Measurements from ENCODE around the gene CCDC57.

Gene CCDC57

DNA sequence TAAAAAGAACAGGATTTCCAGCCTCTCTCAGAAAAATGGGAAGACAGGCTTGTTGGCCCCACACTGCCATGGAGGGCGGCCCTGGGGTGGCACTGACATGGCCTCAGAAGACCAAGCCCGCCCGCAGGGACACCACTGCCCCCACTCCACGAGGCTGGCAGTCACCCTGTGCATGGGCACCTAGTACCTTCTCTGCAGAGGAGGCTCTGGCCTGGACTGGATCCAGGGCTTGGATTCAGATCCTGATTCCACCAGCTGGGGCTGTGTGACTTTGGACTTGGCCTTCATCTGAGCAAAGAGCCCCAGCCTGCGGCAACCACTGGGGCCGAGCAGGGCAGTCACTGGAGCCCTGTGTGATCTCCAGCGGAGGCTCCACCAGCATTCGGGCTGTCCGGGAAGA lies 97.8 kb downstream of the CCDC57 start:
- TF ChIP-seq, protein P1, sequence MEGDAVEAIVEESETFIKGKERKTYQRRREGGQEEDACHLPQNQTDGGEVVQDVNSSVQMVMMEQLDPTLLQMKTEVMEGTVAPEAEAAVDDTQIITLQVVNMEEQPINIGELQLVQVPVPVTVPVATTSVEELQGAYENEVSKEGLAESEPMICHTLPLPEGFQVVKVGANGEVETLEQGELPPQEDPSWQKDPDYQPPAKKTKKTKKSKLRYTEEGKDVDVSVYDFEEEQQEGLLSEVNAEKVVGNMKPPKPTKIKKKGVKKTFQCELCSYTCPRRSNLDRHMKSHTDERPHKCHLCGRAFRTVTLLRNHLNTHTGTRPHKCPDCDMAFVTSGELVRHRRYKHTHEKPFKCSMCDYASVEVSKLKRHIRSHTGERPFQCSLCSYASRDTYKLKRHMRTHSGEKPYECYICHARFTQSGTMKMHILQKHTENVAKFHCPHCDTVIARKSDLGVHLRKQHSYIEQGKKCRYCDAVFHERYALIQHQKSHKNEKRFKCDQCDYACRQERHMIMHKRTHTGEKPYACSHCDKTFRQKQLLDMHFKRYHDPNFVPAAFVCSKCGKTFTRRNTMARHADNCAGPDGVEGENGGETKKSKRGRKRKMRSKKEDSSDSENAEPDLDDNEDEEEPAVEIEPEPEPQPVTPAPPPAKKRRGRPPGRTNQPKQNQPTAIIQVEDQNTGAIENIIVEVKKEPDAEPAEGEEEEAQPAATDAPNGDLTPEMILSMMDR (IDR thresholded peaks at IDR 0.05; ENCODE audit: low read depth, low read length, poor library complexity, severe bottlenecking): no peak
- no peak for TF ChIP-seq EZH2phosphoT487 (IDR thresholded peaks at IDR 0.05; ENCODE audit: borderline replicate concordance, low read length)
- H3K36me3 ChIP-seq (ENCODE audit: control insufficient read depth, low read length): no peaks in the 10 kb centered on the region
- H3K27ac ChIP-seq (ENCODE audit: low read depth, low read length): no peak overlapping the region
- no peaks in the 10 kb centered on the region for H3K9me2 ChIP-seq (replicated peaks; ENCODE audit: control insufficient read depth, low read length)
- H4K20me1 ChIP-seq (ENCODE audit: control insufficient read depth, insufficient read depth, low read depth, low read length): no peaks in the 10 kb centered on the region
- H3K4me3 ChIP-seq (ENCODE audit: low read length): no peak overlapping the region
- no peaks in the 10 kb centered on the region for H3K4me1 ChIP-seq (ENCODE audit: control insufficient read depth, low read length)
- no peaks in the 10 kb centered on the region for H3K79me2 ChIP-seq (ENCODE audit: control insufficient read depth, low read length)
- H3K4me2 ChIP-seq (ENCODE audit: low read length): no peak overlapping the region
- no peaks in the 10 kb centered on the region for H3K27me3 ChIP-seq (ENCODE audit: control insufficient read depth, low read length)
- no peaks in the 10 kb centered on the region for H3F3A ChIP-seq (ENCODE audit: control insufficient read depth, insufficient read depth)
- H3K9me3 ChIP-seq (ENCODE audit: control insufficient read depth, insufficient read depth, low read length): no peaks in the 10 kb centered on the region

GRCh38 chr17:82114447-82114846 lies 98.2 kb downstream of the CCDC57 start:
- H3K27me3 ChIP-seq (ENCODE audit: control insufficient read depth, low read length): no peaks in the 10 kb centered on the region
- no peak overlapping the region for H3K27ac ChIP-seq (ENCODE audit: low read depth, low read length)
- H3K4me2 ChIP-seq (ENCODE audit: low read length): no peak overlapping the region
- no peaks in the 10 kb centered on the region for H4K20me1 ChIP-seq (ENCODE audit: control insufficient read depth, insufficient read depth, low read depth, low read length)
- H3K4me1 ChIP-seq (ENCODE audit: control insufficient read depth, low read length): no peaks in the 10 kb centered on the region
- H3K9me3 ChIP-seq (ENCODE audit: control insufficient read depth, insufficient read depth, low read length): no peaks in the 10 kb centered on the region
- H3F3A ChIP-seq (ENCODE audit: control insufficient read depth, insufficient read depth): no peaks in the 10 kb centered on the region
- no peaks in the 10 kb centered on the region for H3K79me2 ChIP-seq (ENCODE audit: control insufficient read depth, low read length)
- no peaks in the 10 kb centered on the region for H3K9me2 ChIP-seq (replicated peaks; ENCODE audit: control insufficient read depth, low read length)
- H3K4me3 ChIP-seq (ENCODE audit: low read length): no peak overlapping the region
- H3K36me3 ChIP-seq (ENCODE audit: control insufficient read depth, low read length): no peaks in the 10 kb centered on the region
- TF ChIP-seq, protein P1 (IDR thresholded peaks at IDR 0.05; ENCODE audit: low read depth, low read length, poor library complexity, severe bottlenecking): no peak
- no peak for TF ChIP-seq EZH2phosphoT487 (IDR thresholded peaks at IDR 0.05; ENCODE audit: borderline replicate concordance, low read length)

DNA sequence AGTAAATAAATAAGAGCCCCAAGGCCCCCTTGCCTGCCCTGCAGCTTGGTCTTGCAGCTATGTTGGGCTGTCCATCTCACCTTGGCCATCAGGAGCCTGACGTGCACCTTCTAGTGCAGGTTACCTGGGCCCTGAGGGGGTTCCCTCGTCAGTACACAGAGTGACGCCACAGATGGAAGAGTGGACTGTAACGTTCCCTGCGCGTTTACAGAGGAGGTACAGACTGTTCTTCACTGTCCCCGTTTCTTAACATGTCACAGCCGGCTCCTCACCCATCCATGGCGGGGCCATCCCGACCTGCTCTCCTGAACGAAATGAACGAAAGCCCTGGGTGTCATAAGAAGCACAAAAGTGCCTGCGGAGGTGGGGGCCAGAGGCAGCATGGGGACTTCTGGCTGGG lies 98.7 kb downstream of the CCDC57 start:
- TF ChIP-seq, protein P1 (IDR thresholded peaks at IDR 0.05; ENCODE audit: low read depth, low read length, poor library complexity, severe bottlenecking): no peak
- no peak for TF ChIP-seq EZH2phosphoT487 (IDR thresholded peaks at IDR 0.05; ENCODE audit: borderline replicate concordance, low read length)
- Histone ChIP-seq H3K36me3 (ENCODE audit: control insufficient read depth, low read length) (no peaks in the 10 kb centered on the region), H3K4me2 (ENCODE audit: low read length) (no peak overlapping the region), H3K4me3 (ENCODE audit: low read length) (no peak overlapping the region), H3K9me2 (replicated peaks; ENCODE audit: control insufficient read depth, low read length) (no peaks in the 10 kb centered on the region), H3K4me1 (ENCODE audit: control insufficient read depth, low read length) (no peaks in the 10 kb centered on the region), H3K79me2 (ENCODE audit: control insufficient read depth, low read length) (no peaks in the 10 kb centered on the region), H3K9me3 (ENCODE audit: control insufficient read depth, insufficient read depth, low read length) (no peaks in the 10 kb centered on the region), H4K20me1 (ENCODE audit: control insufficient read depth, insufficient read depth, low read depth, low read length) (no peaks in the 10 kb centered on the region), H3F3A (ENCODE audit: control insufficient read depth, insufficient read depth) (no peaks in the 10 kb centered on the region), H3K27me3 (ENCODE audit: control insufficient read depth, low read length) (no peaks in the 10 kb centered on the region), H3K27ac (ENCODE audit: low read depth, low read length) (no peak overlapping the region)

GRCh38 chr17:82113422-82113821 lies 99.2 kb downstream of the CCDC57 start:
- Histone ChIP-seq H3K27me3 (ENCODE audit: control insufficient read depth, low read length) (no peaks in the 10 kb centered on the region), H3K4me3 (ENCODE audit: low read length) (no peak overlapping the region), H3K36me3 (ENCODE audit: control insufficient read depth, low read length) (no peaks in the 10 kb centered on the region), H3K9me2 (replicated peaks; ENCODE audit: control insufficient read depth, low read length) (no peaks in the 10 kb centered on the region), H3K27ac (ENCODE audit: low read depth, low read length) (no peak overlapping the region), H3K4me1 (ENCODE audit: control insufficient read depth, low read length) (no peaks in the 10 kb centered on the region), H3K9me3 (ENCODE audit: control insufficient read depth, insufficient read depth, low read length) (no peaks in the 10 kb centered on the region), H4K20me1 (ENCODE audit: control insufficient read depth, insufficient read depth, low read depth, low read length) (no peaks in the 10 kb centered on the region), H3K79me2 (ENCODE audit: control insufficient read depth, low read length) (no peaks in the 10 kb centered on the region), H3F3A (ENCODE audit: control insufficient read depth, insufficient read depth) (no peaks in the 10 kb centered on the region), H3K4me2 (ENCODE audit: low read length) (no peak overlapping the region)
- TF ChIP-seq EZH2phosphoT487 (IDR thresholded peaks at IDR 0.05; ENCODE audit: borderline replicate concordance, low read length): no peak
- TF ChIP-seq, protein P1 (IDR thresholded peaks at IDR 0.05; ENCODE audit: low read depth, low read length, poor library complexity, severe bottlenecking): no peak
